CD14-positive monocyte (primary cell): ENCODE measurements around the gene OTUD7B. TPM values are rescaled to one million over a fixed set of nuclear protein-coding genes. Genes with fewer than 3 reads are reported as not detected.

Source experiments
- DNase-seq, 3 donors: peaks; one replicate each; pipeline ENCODE4 v3.0.0-alpha.2; 2011 to 2022
- H2AFZ ChIP-seq: 2 replicates; pipeline ENCODE4 v1.6.0; 2012; ENCODE audit warnings: mild to moderate bottlenecking, low read depth, low read length, inconsistent platforms; ENCODE audit not compliant: insufficient read depth, poor library complexity, severe bottlenecking
- H3K27ac ChIP-seq, 2 donors: 1 replicate in 1 of 2; 2 replicates in 1 of 2; pipeline ENCODE4 v1.5.1; 2012 to 2013; ENCODE audit warnings: low read length in 2 of 2, control low read depth in 1 of 2, inconsistent platforms in 1 of 2, low read depth in 1 of 2, mild to moderate bottlenecking in 1 of 2
- H3K27me3 ChIP-seq, 2 donors: one replicate each; pipeline versions ENCODE4 v1.6.0 to v1.6.1; 2011 to 2013; ENCODE audit warnings: low read length in 2 of 2; ENCODE audit not compliant: control insufficient read depth in 2 of 2, insufficient read depth in 2 of 2
- H3K36me3 ChIP-seq, 2 donors: replicated peaks in 1 of 2; 1 replicate in 1 of 2; 2 replicates in 1 of 2; pipeline versions ENCODE4 v1.5.1 to v1.6.1; 2012 to 2013; ENCODE audit warnings: low read length in 2 of 2, control low read depth in 1 of 2, inconsistent platforms in 1 of 2, mild to moderate bottlenecking in 1 of 2; ENCODE audit not compliant: insufficient read depth in 2 of 2, control insufficient read depth in 1 of 2
- H3K4me1 ChIP-seq, 2 donors: 1 replicate in 1 of 2; 2 replicates in 1 of 2; pipeline versions ENCODE4 v1.5.1 to v1.6.1; 2012 to 2013; ENCODE audit warnings: low read length in 2 of 2, control low read depth in 1 of 2, inconsistent platforms in 1 of 2, mild to moderate bottlenecking in 1 of 2, moderate library complexity in 1 of 2; ENCODE audit not compliant: insufficient read depth in 2 of 2, control insufficient read depth in 1 of 2
- H3K4me2 ChIP-seq: replicated peaks from 2 replicates; pipeline ENCODE3; 2012; ENCODE audit warnings: low read length, moderate library complexity, mild to moderate bottlenecking; ENCODE audit not compliant: poor library complexity, severe bottlenecking; ENCODE audit errors: extremely low read depth
- H3K4me3 ChIP-seq, 3 experiments: fragments of 200-600 bp in 1 of 3; sonication (generic) in 1 of 3; replicated peaks in 1 of 3; 1 replicate in 2 of 3; 2 replicates in 1 of 3; pipeline ENCODE4 v1.5.1; 2011 to 2013; ENCODE audit warnings: low read length in 3 of 3, mild to moderate bottlenecking in 3 of 3, control low read depth in 2 of 3, low read depth in 2 of 3, inconsistent platforms in 1 of 3, moderate library complexity in 1 of 3
- H3K79me2 ChIP-seq: 2 replicates; pipeline ENCODE4 v1.6.0; 2012; ENCODE audit warnings: mild to moderate bottlenecking, control low read depth, inconsistent platforms, low read length, moderate library complexity; ENCODE audit not compliant: insufficient read depth
- H3K9ac ChIP-seq: 2 replicates; pipeline ENCODE4 v1.6.0; 2017; ENCODE audit warnings: low read length, mild to moderate bottlenecking; ENCODE audit not compliant: insufficient read depth, poor library complexity, severe bottlenecking
- H3K9me3 ChIP-seq, 2 donors: replicated peaks in 1 of 2; 1 replicate in 1 of 2; 2 replicates in 1 of 2; pipeline versions ENCODE4 v1.5.1 to v1.6.1; 2012 to 2013; ENCODE audit warnings: low read length in 2 of 2, control low read depth in 1 of 2; ENCODE audit not compliant: control insufficient read depth in 1 of 2, insufficient read depth in 1 of 2
- H4K20me1 ChIP-seq: 2 replicates; pipeline ENCODE4 v1.6.0; 2012; ENCODE audit warnings: mild to moderate bottlenecking, low read length, control low read depth, moderate library complexity; ENCODE audit not compliant: insufficient read depth
- H3K27ac Mint-ChIP-seq, 7 donors: one replicate each; pipeline ENCODE4 v1.8.0; 2020; ENCODE audit warnings: mild to moderate bottlenecking in 7 of 7, mixed read lengths in 7 of 7, moderate library complexity in 6 of 7, inconsistent platforms in 2 of 7
- H3K27me3 Mint-ChIP-seq, 3 donors: one replicate each; pipeline ENCODE4 v1.8.0; 2021 to 2022; ENCODE audit warnings: low read depth in 3 of 3, mild to moderate bottlenecking in 3 of 3, mixed read lengths in 3 of 3, moderate library complexity in 3 of 3, inconsistent platforms in 1 of 3
- H3K36me3 Mint-ChIP-seq, 2 donors: one replicate each; pipeline ENCODE4 v1.8.0; 2020; ENCODE audit warnings: mixed read lengths in 2 of 2, inconsistent platforms in 1 of 2, mild to moderate bottlenecking in 1 of 2
- H3K4me1 Mint-ChIP-seq: one replicate; pipeline ENCODE4 v1.8.0; 2020; ENCODE audit warnings: mild to moderate bottlenecking, mixed read lengths
- H3K4me3 Mint-ChIP-seq, 2 donors: one replicate each; pipeline ENCODE4 v1.8.0; 2020; ENCODE audit warnings: mild to moderate bottlenecking in 2 of 2, mixed read lengths in 2 of 2, moderate library complexity in 1 of 2
- H3K9me3 Mint-ChIP-seq, 7 donors: one replicate each; pipeline ENCODE4 v1.8.0; 2020 to 2022; ENCODE audit warnings: mixed read lengths in 7 of 7, mild to moderate bottlenecking in 6 of 7, moderate library complexity in 6 of 7, inconsistent platforms in 2 of 7
- WGBS: methylation state at CpG from one replicate; pipeline ENCODE4 v1.1.5; 2013; ENCODE audit warnings: missing lambda C conversion rate; ENCODE audit not compliant: insufficient coverage; 5-methylcytosine and 5-hydroxymethylcytosine counted together
- intact Hi-C, 2 donors: fragments of 100-400 bp; cut with micrococcal nuclease; formaldehyde crosslinking; loops; one replicate each; pipeline versions ENCODE4 v1.15.0 to v1.15.1; 2023
- polyA plus RNA-seq, 3 donors: library from polyadenylated mRNA; depleted of rRNA in 1 of 3; unstranded in 2 of 3; stranded (reverse) in 1 of 3; fragments of 300-500 nt in 2 of 3; fragments of >200 nt in 1 of 3; fragmentation: Illumina TruSeq in 2 of 3; gene quantifications; 1 replicate in 2 of 3; 2 replicates in 1 of 3; pipeline ENCODE4 v1.2.3, GENCODE V29; 2012 to 2021
- TF ChIP-seq, protein P1 (sequence below): fragments of 200-600 bp; IDR thresholded peaks from one replicate; pipeline ENCODE4 v1.8.0; 2022; ENCODE audit warnings: antibody characterized with exemption, mild to moderate bottlenecking

OTUD7B gene
- polyA plus RNA-seq, 3 donors, result 0.03 TPM; not detected in 2

DNA sequence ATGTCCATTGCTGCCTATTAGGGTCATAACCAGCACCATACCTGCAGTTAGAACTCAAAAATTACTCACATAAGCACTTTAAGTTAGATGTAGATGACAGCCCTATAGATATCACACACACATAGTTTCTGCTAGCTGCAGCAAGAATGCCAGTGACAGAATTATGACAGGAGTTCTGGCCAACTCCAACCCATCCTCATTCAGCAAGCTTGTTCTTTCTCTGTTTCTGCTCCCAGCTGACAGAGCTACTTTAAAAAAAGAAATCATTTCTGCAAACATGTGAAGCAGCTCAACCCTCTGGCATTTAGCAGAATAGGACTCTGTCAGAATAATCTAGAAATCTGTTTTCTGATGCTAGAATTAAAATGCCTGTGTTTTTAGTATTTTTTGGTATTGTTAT lies 23.8 kb upstream of the OTUD7B start:
- H3K9ac ChIP-seq, result no peak overlapping the region
- no peaks in the 10 kb centered on the region for H4K20me1 ChIP-seq
- H2AFZ ChIP-seq, result no peak overlapping the region
- H3K36me3 ChIP-seq, result no peaks in the 10 kb centered on the region
- no peak overlapping the region for H3K27ac Mint-ChIP-seq
- no peaks in the 10 kb centered on the region for H3K4me1 Mint-ChIP-seq
- no peak overlapping the region for H3K4me2 ChIP-seq
- intact Hi-C loops, result no loop called here
- TF ChIP-seq, protein P1, sequence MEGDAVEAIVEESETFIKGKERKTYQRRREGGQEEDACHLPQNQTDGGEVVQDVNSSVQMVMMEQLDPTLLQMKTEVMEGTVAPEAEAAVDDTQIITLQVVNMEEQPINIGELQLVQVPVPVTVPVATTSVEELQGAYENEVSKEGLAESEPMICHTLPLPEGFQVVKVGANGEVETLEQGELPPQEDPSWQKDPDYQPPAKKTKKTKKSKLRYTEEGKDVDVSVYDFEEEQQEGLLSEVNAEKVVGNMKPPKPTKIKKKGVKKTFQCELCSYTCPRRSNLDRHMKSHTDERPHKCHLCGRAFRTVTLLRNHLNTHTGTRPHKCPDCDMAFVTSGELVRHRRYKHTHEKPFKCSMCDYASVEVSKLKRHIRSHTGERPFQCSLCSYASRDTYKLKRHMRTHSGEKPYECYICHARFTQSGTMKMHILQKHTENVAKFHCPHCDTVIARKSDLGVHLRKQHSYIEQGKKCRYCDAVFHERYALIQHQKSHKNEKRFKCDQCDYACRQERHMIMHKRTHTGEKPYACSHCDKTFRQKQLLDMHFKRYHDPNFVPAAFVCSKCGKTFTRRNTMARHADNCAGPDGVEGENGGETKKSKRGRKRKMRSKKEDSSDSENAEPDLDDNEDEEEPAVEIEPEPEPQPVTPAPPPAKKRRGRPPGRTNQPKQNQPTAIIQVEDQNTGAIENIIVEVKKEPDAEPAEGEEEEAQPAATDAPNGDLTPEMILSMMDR, result no peak
- H3K4me1 ChIP-seq, result no peaks in the 10 kb centered on the region
- H3K36me3 Mint-ChIP-seq, result no peaks in the 10 kb centered on the region
- H3K9me3 Mint-ChIP-seq, result peaks cover 0 to 2% (median 0%) of the 10 kb centered on the region in 7 donors
- H3K9me3 ChIP-seq, result no peaks in the 10 kb centered on the region
- H3K4me3 ChIP-seq, result no peak overlapping the region
- no peak for DNase-seq
- no peak overlapping the region for H3K27ac ChIP-seq
- H3K4me3 Mint-ChIP-seq, result no peak overlapping the region
- no peaks in the 10 kb centered on the region for H3K79me2 ChIP-seq
- H3K27me3 ChIP-seq, result peaks cover 37 to 80% of the 10 kb centered on the region in 2 donors
- H3K27me3 Mint-ChIP-seq, result peaks cover 39 to 57% (median 51%) of the 10 kb centered on the region in 3 donors

DNA sequence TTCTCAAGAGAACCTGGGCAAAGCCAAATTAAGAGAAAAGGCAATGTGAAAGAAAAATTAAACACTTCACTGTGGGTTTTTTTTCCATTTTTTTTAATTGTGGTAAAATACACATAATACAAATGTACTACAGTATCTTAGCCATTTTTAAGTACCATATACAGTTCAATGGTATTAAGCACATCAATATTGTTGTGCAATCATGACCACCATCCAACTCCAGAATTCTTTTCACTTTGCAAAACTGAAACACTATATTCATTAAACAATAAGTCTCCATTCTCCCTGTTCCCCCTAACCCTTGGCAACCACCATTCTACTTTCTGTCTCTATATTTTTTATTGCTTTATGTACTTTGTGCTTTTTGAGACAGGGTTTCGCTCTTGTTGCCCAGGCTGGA lies 17.8 kb upstream of the OTUD7B start:
- Histone ChIP-seq H3K79me2 (no peaks in the 10 kb centered on the region), H4K20me1 (no peaks in the 10 kb centered on the region), H3K4me1 (no peaks in the 10 kb centered on the region), H3K4me2 (no peak overlapping the region), H3K36me3 (no peaks in the 10 kb centered on the region), H3K27ac (no peak overlapping the region), H2AFZ (no peak overlapping the region), H3K9ac (no peak overlapping the region), H3K27me3 (peaks cover 67 to 91% of the 10 kb centered on the region in 2 donors), H3K4me3 (no peak overlapping the region), H3K9me3 (no peaks in the 10 kb centered on the region)
- WGBS, result no CpG with 5 or more reads among the region's 1 CpG
- Mint-ChIP-seq H3K4me3 (peak overlapping the region in 1 of 2 donors; percentile 49), H3K27ac (no peak overlapping the region), H3K36me3 (no peaks in the 10 kb centered on the region), H3K9me3 (peaks cover 0 to 4% (median 0%) of the 10 kb centered on the region in 7 donors), H3K4me1 (no peaks in the 10 kb centered on the region), H3K27me3 (peaks cover 47 to 72% (median 58%) of the 10 kb centered on the region in 3 donors)
- no peak for DNase-seq
- intact Hi-C loops, result loop anchor here in 1 of 2 donors (10.0 kb wide), 1 partner anchor 54 kb away; no protein-coding TSS in a partner anchor
- TF ChIP-seq, protein P1, result no peak
